GM21717 (cell line): ENCODE data around the gene KRTAP4-16.
"Not testable (repeated sequence)": the region's sequence is repeated elsewhere in the genome, so short reads cannot be mapped to it uniquely, and the experiment has no call there.

Experiments
- ATAC-seq: cut with Tn5 transposase; IDR thresholded peaks from one replicate; pipeline ENCODE4 v1.9.1; 2021; ENCODE audit warnings: mild to moderate bottlenecking, moderate library complexity; ENCODE audit not compliant: unreplicated experiment

The KRTAP4-16 gene

GRCh38 chr17:41076788-41077187 is 25.2 kb downstream of the KRTAP4-16 start:
- ATAC-seq: no peak

- ATAC-seq: no peak
These were observed 28.3 kb downstream of the KRTAP4-16 start for GRCh38 chr17:41073676-41074075.

GRCh38 chr17:41071606-41072360 is 30.2 kb downstream of the KRTAP4-16 start:
- ATAC-seq: no peak

GRCh38 chr17:41069031-41069430 is 33.0 kb downstream of the KRTAP4-16 start:
- no peak for ATAC-seq

GRCh38 chr17:41067281-41067680 is 34.7 kb downstream of the KRTAP4-16 start:
- ATAC-seq: no peak

DNA sequence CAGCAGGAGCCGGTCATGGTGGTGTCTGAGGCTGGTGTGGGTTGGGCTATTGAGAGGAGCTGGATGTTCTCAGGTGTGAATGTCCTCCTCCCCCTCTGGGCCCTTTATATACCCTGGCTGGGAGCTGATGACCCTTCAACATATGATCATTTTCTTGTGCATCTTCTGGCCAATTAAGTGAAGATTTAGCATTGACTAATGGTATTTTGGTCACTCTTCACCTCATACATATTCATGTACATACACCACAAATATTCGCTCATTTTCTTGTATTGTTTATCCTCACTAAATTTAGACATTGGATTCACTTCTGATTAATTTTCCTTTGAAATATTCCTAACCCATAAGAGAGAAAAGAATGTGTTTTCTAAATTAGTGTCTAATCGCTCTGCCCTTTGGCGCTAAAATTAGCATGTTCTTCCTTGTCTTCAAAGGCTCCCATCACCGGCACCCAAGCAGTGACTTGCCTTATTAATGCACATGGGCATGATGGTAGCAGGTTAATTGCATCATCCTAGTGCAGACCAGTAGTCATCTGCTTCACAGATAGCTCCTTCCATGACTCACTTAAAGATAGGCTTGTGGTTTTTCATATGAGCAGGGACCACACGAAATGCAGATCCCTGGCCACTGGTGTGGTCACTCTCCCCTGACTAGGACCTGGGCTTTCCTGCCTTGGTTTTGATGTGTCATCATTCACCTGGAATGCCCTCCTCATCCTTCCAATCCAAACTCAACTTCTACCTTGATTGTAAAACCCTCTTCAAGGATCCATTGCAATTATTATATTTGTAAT is 36.0 kb downstream of the KRTAP4-16 start, which contains the start of gene KRTAP2-4:
TSS of gene KRTAP2-4 (minus strand) at position 51 of the 796 bp plus-strand sequence. CDS start at position 17, 34 bp downstream.
- no peak for ATAC-seq

- not testable (repeated sequence) for ATAC-seq
These were observed 36.9 kb downstream of the KRTAP4-16 start for GRCh38 chr17:41065016-41065689.

GRCh38 chr17:41064301-41064700 is 37.7 kb downstream of the KRTAP4-16 start:
- no peak for ATAC-seq

DNA sequence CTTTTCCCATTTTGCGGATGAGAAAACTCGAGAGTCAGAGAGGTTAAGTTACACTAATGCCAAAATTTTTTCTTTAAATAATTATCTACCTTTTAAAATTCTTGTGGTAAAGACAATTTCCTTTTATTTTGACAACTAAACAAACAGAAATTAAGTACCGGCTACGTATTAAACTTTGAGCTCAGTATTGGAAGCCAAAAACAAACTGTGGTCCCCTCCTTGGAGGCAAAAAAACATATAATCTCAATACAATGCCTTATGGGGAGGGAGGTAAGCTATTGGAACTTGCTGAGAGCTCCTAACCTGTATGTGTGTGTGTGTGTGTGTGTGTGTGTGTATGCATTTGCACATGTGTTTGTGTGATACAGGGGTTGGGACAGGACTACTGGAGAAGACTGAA is 38.6 kb downstream of the KRTAP4-16 start:
- ATAC-seq: no peak

GRCh38 chr17:41061964-41062363 is 40.0 kb downstream of the KRTAP4-16 start:
- no peak for ATAC-seq

GRCh38 chr17:41060052-41060604 is 41.9 kb downstream of the KRTAP4-16 start, which contains the start of gene KRTAP2-3:
Gene KRTAP2-3 (minus strand): TSS chr17:41060114. CDS start chr17:41060050, 64 bp downstream.
- no peak for ATAC-seq

- not testable (repeated sequence) for ATAC-seq
These were observed 42.5 kb downstream of the KRTAP4-16 start for GRCh38 chr17:41059276-41060051.

GRCh38 chr17:41058741-41059140 is 43.3 kb downstream of the KRTAP4-16 start:
- no peak for ATAC-seq

GRCh38 chr17:41057547-41057946 is 44.5 kb downstream of the KRTAP4-16 start:
- ATAC-seq: no peak

GRCh38 chr17:41055130-41055529 is 46.9 kb downstream of the KRTAP4-16 start, which contains the start of gene KRTAP2-2:
Gene KRTAP2-2 (minus strand): TSS chr17:41055230. CDS start chr17:41055211, 19 bp downstream.
- ATAC-seq: not testable (repeated sequence)

- not testable (repeated sequence) for ATAC-seq
These were observed 47.5 kb downstream of the KRTAP4-16 start for GRCh38 chr17:41054556-41054955.

GRCh38 chr17:41054025-41054424 is 48.0 kb downstream of the KRTAP4-16 start:
- no peak for ATAC-seq

DNA sequence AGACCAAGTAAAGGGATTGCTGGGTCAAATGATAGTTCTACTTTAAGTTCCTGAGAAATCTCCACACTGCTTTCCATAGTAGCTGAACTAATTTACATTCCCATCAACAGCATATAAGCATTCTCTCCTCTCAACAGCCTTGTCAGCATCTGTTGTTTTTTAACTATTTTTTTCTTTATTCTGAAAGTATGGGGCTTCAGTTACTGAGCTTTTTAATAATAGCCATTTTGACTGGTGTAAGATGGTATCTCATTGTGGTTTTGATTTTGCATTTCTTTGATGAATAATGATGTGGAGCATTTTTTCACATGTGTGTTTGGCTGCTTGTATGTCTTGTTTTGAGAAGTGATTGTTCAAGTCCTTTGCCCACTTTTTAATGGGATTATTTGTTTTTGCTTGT is 49.4 kb downstream of the KRTAP4-16 start:
- ATAC-seq: no peak
